BE2C (cell line): Measurements from ENCODE around the gene RFX2.

Source experiments
- DNase-seq: peaks from one replicate; pipeline ENCODE4 v3.0.0-alpha.2; 2020
- H3K27me3 ChIP-seq: fragments of 250-450 bp; sonication (Bioruptor Pico); 2 replicates; pipeline ENCODE4 v1.5.1; 2020; ENCODE audit warnings: mild to moderate bottlenecking
- H3K36me3 ChIP-seq: fragments of 250-450 bp; sonication (Bioruptor Pico); 2 replicates; pipeline ENCODE4 v1.5.1; 2020; ENCODE audit warnings: mild to moderate bottlenecking
- H3K4me1 ChIP-seq: fragments of 250-450 bp; sonication (Bioruptor Pico); 2 replicates; pipeline ENCODE4 v1.5.1; 2020
- H3K4me3 ChIP-seq: 2 replicates; pipeline ENCODE4 v1.5.1; 2011; ENCODE audit warnings: low read depth, low read length
- H3K9me3 ChIP-seq: fragments of 250-450 bp; sonication (Bioruptor Pico); 2 replicates; pipeline ENCODE4 v1.5.1; 2020
- CTCF ChIP-seq: IDR thresholded peaks from 2 replicates; pipeline ENCODE4 v1.5.1; 2012; ENCODE audit warnings: mild to moderate bottlenecking, low read depth, low read length

RFX2 gene

GRCh38 chr19:5975388-5975728, 134.9 kb downstream of the RFX2 start:
- H3K9me3 ChIP-seq = no peaks in the 10 kb centered on the region
- no peak overlapping the region for H3K4me3 ChIP-seq
- no peak for TF ChIP-seq CTCF
- no peak for DNase-seq
- H3K36me3 ChIP-seq = peaks cover 26% of the 10 kb centered on the region
- H3K27me3 ChIP-seq = no peaks in the 10 kb centered on the region
- H3K4me1 ChIP-seq = no peaks in the 10 kb centered on the region; the same call in 1 of the 2 replicates

- Histone ChIP-seq H3K4me1 (no peaks in the 10 kb centered on the region; the same call in 1 of the 2 replicates), H3K27me3 (no peaks in the 10 kb centered on the region), H3K36me3 (peaks cover 26% of the 10 kb centered on the region), H3K9me3 (no peaks in the 10 kb centered on the region), H3K4me3 (no peak overlapping the region)
- TF ChIP-seq CTCF = no peak
- DNase-seq = no peak
Measured at GRCh38 chr19:5974721-5975387, 135.4 kb downstream of the RFX2 start.

GRCh38 chr19:5973867-5974635, 136.2 kb downstream of the RFX2 start:
- DNase-seq = no peak
- no peak for TF ChIP-seq CTCF
- Histone ChIP-seq H3K4me3 (no peak overlapping the region), H3K27me3 (no peaks in the 10 kb centered on the region), H3K9me3 (no peaks in the 10 kb centered on the region), H3K4me1 (no peaks in the 10 kb centered on the region; the same call in 1 of the 2 replicates), H3K36me3 (peaks cover 26% of the 10 kb centered on the region)

GRCh38 chr19:5973376-5973775, 136.9 kb downstream of the RFX2 start:
- H3K27me3 ChIP-seq = no peaks in the 10 kb centered on the region

GRCh38 chr19:5972355-5972731, 138.0 kb downstream of the RFX2 start:
- DNase-seq = no peak
- H3K36me3 ChIP-seq = peaks cover 29% of the 10 kb centered on the region
- H3K4me3 ChIP-seq = no peak overlapping the region
- no peaks in the 10 kb centered on the region for H3K27me3 ChIP-seq
- H3K4me1 ChIP-seq = peaks cover 7% of the 10 kb centered on the region; the same call in 1 of the 2 replicates
- H3K9me3 ChIP-seq = no peaks in the 10 kb centered on the region
- no peak for TF ChIP-seq CTCF

More at GRCh38 chr19:5973376-5973775, 136.9 kb downstream of the RFX2 start:
- H3K36me3 ChIP-seq = peaks cover 26% of the 10 kb centered on the region
- no peak overlapping the region for H3K4me3 ChIP-seq
- no peak for DNase-seq
- no peaks in the 10 kb centered on the region for H3K9me3 ChIP-seq
- peaks cover 5% of the 10 kb centered on the region; the same call in 1 of the 2 replicates for H3K4me1 ChIP-seq
- TF ChIP-seq CTCF = no peak
